GM10248 (cell line): ENCODE results near the gene DCST2.

ENCODE experiments used
- CTCF ChIA-PET: fragments of 300-600 bp; sonication (Branson Sonifier 250); formaldehyde crosslinking; extraction: SDS; loops from one replicate; lab custom pipeline; 2021; ENCODE audit warnings: antibody characterized with exemption; lab: Yijun Ruan, JAX
- POLR2A ChIA-PET: fragments of 350-650 bp; sonication (Branson Sonifier 250); formaldehyde crosslinking; extraction: SDS; loops from one replicate; lab custom pipeline; 2020; ENCODE audit warnings: antibody characterized with exemption; lab: Yijun Ruan, JAX
- DNase-seq: peaks from one replicate; pipeline ENCODE4 v3.0.0; 2012; ENCODE audit errors: extremely low spot score
- CTCF ChIP-seq: IDR thresholded peaks from 2 replicates; pipeline ENCODE4 v1.5.1; 2012; ENCODE audit warnings: mild to moderate bottlenecking, low read depth; ENCODE audit errors: extremely low read depth, missing control alignments, control extremely low read depth

DCST2 gene

GRCh38 chr1:155002464-155003226 lies 30.9 kb downstream of the DCST2 start, which contains the start of gene ZBTB7B:
ZBTB7B (plus strand) TSS chr1:155002802; CDS start chr1:155014661, 11,859 bp downstream.
- POLR2A ChIA-PET, result interaction anchor here (0.6 kb wide), 1 partner anchor 1238 kb away, joined by 5 read pairs; no protein-coding TSS in a partner anchor
- CTCF ChIA-PET, result interaction anchor here (0.8 to 13.3 kb wide), 2 partner anchors 14 kb away, joined by 3 to 175 read pairs; no protein-coding TSS in a partner anchor
- TF ChIP-seq CTCF, result no peak
- DNase-seq, result peak; percentile 74

GRCh38 chr1:155001675-155002463 lies 31.7 kb downstream of the DCST2 start:
- CTCF ChIA-PET, result interaction anchor here (0.8 to 13.3 kb wide), 6 partner anchors 14 to 47 kb away, joined by 3 to 175 read pairs (median 24); partner anchors contain the start of genes FLAD1, PBXIP1 and PYGO2

GRCh38 chr1:155001425-155001674 lies 32.2 kb downstream of the DCST2 start:
- CTCF ChIA-PET, result interaction anchor here (0.8 to 13.3 kb wide), 5 partner anchors 13 to 46 kb away, joined by 3 to 175 read pairs (median 43); partner anchors contain the start of genes FLAD1, PBXIP1 and PYGO2
- DNase-seq, result no peak
- TF ChIP-seq CTCF, result no peak
- POLR2A ChIA-PET, result interaction anchor here (0.8 to 1.0 kb wide), 3 partner anchors 50 to 139 kb away, joined by 3 to 4 read pairs (median 3); partner anchors contain the start of gene ADAM15

More at GRCh38 chr1:155001675-155002463, 31.7 kb downstream of the DCST2 start:
- peak; percentile 99 for DNase-seq
- TF ChIP-seq CTCF, result peak; percentile 45
- POLR2A ChIA-PET, result interaction anchor here (0.6 to 1.0 kb wide), 4 partner anchors 49 to 1237 kb away, joined by 3 to 5 read pairs (median 4); partner anchors contain the start of gene ADAM15

GRCh38 chr1:155000726-155001424 lies 32.7 kb downstream of the DCST2 start:
- DNase-seq, result peak; percentile 83
- ChIA-PET POLR2A (interaction anchor here (0.8 to 1.7 kb wide), 6 partner anchors 20 to 138 kb away, joined by 3 to 4 read pairs (median 4); partner anchors contain the start of genes ADAM15 and SHC1), CTCF (interaction anchor here (0.8 to 13.3 kb wide), 9 partner anchors 7 to 84 kb away, joined by 3 to 175 read pairs (median 7); partner anchors contain the start of genes FLAD1, PBXIP1 and PYGO2)
- no peak for TF ChIP-seq CTCF

- POLR2A ChIA-PET, result interaction anchor here (0.9 to 1.7 kb wide), 3 partner anchors 19 to 134 kb away, joined by 3 to 4 read pairs (median 4); partner anchors contain the start of gene SHC1
- no peak for TF ChIP-seq CTCF
- CTCF ChIA-PET, result interaction anchor here (0.7 to 13.3 kb wide), 17 partner anchors 8 to 239 kb away, joined by 3 to 175 read pairs (median 6); partner anchors contain the start of genes CKS1B, FLAD1 and PBXIP1
- DNase-seq, result no peak
These were observed 33.2 kb downstream of the DCST2 start for GRCh38 chr1:155000411-155000725.
